Transverse colon (tissue), 3 donors: ENCODE measurements around the gene RBFOX1.

ENCODE experiments used
- POLR2A ChIP-seq: fragments of 450-650 bp; IDR thresholded peaks from one replicate; pipeline ENCODE4 v1.6.1; 2016; ENCODE audit warnings: antibody characterized with exemption, mild to moderate bottlenecking, moderate library complexity
- TF ChIP-seq, protein P1 (sequence below), 5 experiments: fragments of 200-600 bp in 3 of 5; fragments of 450-650 bp in 2 of 5; sonication (generic) in 3 of 5; IDR thresholded peaks; 1 replicate in 2 of 5; 2 replicates in 3 of 5; pipeline ENCODE4 v1.5.1; 2016 to 2017; ENCODE audit warnings: antibody characterized with exemption in 5 of 5, inconsistent platforms in 3 of 5, mild to moderate bottlenecking in 2 of 5, moderate library complexity in 1 of 5

DNA sequence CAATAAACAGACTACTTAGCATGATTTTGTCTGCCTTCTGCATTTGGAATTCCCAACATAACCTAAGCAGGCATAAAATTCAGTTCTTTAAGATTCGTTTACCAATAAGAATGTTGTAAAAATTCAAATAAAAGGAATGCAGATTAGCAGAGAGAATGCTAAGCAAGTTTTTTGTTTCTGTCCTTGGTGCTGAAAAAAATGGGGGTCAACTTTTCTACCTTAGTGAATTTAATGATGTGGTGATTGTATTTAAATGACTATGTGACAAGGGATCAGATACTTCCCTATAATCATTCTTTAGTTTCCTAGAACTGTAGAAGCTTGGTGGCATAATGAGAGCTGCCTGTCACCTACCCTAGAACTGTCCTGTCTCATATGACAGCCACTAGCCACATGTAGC is 159.5 kb downstream of the RBFOX1 start:
- TF ChIP-seq POLR2A = no peak
- TF ChIP-seq, protein P1, sequence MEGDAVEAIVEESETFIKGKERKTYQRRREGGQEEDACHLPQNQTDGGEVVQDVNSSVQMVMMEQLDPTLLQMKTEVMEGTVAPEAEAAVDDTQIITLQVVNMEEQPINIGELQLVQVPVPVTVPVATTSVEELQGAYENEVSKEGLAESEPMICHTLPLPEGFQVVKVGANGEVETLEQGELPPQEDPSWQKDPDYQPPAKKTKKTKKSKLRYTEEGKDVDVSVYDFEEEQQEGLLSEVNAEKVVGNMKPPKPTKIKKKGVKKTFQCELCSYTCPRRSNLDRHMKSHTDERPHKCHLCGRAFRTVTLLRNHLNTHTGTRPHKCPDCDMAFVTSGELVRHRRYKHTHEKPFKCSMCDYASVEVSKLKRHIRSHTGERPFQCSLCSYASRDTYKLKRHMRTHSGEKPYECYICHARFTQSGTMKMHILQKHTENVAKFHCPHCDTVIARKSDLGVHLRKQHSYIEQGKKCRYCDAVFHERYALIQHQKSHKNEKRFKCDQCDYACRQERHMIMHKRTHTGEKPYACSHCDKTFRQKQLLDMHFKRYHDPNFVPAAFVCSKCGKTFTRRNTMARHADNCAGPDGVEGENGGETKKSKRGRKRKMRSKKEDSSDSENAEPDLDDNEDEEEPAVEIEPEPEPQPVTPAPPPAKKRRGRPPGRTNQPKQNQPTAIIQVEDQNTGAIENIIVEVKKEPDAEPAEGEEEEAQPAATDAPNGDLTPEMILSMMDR (IDR thresholded peaks at IDR 0.05) = no peak
